ENCODE measurements around the gene PAQR9. TPM values are rescaled to one million over a fixed set of nuclear protein-coding genes. Genes with fewer than 3 reads are reported as not detected.

PAQR9 gene
- total and polyA plus RNA-seq, 2 of the 13 experiments (the other 11 are each of a cell fraction or from before 2014, with no cell fraction given), result 3.7 to 10.3 TPM

DNA sequence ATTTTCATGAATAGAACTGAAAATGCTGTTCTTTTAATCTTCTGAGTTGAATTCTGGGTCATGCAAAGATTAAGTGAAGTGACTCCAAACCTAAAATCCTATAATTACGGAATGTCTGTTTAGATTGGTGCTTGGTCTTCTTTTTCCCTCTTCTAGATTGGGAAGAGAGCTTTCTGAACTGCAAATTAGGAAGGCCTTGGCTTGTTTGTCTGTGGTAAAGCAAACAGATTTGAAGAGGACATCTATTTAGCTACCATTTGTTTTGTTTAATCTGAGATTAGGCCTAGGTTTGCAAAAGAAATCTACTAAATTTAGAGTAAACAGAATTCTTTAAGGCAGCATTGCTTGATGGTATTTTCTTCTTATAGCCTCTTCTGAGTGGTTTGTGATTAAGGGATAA lies 23.5 kb downstream of the PAQR9 start (continued):
- TF ChIP-seq, protein P1, sequence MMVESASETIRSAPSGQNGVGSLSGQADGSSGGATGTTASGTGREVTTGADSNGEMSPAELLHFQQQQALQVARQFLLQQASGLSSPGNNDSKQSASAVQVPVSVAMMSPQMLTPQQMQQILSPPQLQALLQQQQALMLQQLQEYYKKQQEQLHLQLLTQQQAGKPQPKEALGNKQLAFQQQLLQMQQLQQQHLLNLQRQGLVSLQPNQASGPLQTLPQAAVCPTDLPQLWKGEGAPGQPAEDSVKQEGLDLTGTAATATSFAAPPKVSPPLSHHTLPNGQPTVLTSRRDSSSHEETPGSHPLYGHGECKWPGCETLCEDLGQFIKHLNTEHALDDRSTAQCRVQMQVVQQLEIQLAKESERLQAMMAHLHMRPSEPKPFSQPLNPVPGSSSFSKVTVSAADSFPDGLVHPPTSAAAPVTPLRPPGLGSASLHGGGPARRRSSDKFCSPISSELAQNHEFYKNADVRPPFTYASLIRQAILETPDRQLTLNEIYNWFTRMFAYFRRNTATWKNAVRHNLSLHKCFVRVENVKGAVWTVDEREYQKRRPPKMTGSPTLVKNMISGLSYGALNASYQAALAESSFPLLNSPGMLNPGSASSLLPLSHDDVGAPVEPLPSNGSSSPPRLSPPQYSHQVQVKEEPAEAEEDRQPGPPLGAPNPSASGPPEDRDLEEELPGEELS (CRISPR knock-in tag; IDR thresholded peaks at IDR 0.05), result peak; percentile 93
- TF ChIP-seq, protein P2, sequence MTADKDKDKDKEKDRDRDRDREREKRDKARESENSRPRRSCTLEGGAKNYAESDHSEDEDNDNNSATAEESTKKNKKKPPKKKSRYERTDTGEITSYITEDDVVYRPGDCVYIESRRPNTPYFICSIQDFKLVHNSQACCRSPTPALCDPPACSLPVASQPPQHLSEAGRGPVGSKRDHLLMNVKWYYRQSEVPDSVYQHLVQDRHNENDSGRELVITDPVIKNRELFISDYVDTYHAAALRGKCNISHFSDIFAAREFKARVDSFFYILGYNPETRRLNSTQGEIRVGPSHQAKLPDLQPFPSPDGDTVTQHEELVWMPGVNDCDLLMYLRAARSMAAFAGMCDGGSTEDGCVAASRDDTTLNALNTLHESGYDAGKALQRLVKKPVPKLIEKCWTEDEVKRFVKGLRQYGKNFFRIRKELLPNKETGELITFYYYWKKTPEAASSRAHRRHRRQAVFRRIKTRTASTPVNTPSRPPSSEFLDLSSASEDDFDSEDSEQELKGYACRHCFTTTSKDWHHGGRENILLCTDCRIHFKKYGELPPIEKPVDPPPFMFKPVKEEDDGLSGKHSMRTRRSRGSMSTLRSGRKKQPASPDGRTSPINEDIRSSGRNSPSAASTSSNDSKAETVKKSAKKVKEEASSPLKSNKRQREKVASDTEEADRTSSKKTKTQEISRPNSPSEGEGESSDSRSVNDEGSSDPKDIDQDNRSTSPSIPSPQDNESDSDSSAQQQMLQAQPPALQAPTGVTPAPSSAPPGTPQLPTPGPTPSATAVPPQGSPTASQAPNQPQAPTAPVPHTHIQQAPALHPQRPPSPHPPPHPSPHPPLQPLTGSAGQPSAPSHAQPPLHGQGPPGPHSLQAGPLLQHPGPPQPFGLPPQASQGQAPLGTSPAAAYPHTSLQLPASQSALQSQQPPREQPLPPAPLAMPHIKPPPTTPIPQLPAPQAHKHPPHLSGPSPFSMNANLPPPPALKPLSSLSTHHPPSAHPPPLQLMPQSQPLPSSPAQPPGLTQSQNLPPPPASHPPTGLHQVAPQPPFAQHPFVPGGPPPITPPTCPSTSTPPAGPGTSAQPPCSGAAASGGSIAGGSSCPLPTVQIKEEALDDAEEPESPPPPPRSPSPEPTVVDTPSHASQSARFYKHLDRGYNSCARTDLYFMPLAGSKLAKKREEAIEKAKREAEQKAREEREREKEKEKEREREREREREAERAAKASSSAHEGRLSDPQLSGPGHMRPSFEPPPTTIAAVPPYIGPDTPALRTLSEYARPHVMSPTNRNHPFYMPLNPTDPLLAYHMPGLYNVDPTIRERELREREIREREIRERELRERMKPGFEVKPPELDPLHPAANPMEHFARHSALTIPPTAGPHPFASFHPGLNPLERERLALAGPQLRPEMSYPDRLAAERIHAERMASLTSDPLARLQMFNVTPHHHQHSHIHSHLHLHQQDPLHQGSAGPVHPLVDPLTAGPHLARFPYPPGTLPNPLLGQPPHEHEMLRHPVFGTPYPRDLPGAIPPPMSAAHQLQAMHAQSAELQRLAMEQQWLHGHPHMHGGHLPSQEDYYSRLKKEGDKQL (CRISPR knock-in tag; IDR thresholded peaks at IDR 0.05; ENCODE audit: low read depth), result peak; percentile 95
- TF ChIP-seq HNRNPUL1 (IDR thresholded peaks at IDR 0.05; ENCODE audit: low read depth, low read length), result no peak
- TF ChIP-seq, protein P3, sequence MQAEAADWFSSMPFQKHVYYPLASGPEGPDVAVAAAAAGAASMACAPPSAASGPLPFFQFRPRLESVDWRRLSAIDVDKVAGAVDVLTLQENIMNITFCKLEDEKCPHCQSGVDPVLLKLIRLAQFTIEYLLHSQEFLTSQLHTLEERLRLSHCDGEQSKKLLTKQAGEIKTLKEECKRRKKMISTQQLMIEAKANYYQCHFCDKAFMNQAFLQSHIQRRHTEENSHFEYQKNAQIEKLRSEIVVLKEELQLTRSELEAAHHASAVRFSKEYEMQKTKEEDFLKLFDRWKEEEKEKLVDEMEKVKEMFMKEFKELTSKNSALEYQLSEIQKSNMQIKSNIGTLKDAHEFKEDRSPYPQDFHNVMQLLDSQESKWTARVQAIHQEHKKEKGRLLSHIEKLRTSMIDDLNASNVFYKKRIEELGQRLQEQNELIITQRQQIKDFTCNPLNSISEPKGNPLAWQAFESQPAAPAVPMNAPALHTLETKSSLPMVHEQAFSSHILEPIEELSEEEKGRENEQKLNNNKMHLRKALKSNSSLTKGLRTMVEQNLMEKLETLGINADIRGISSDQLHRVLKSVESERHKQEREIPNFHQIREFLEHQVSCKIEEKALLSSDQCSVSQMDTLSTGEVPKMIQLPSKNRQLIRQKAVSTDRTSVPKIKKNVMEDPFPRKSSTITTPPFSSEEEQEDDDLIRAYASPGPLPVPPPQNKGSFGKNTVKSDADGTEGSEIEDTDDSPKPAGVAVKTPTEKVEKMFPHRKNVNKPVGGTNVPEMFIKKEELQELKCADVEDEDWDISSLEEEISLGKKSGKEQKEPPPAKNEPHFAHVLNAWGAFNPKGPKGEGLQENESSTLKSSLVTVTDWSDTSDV (CRISPR knock-in tag; IDR thresholded peaks at IDR 0.05), result no peak
- TF ChIP-seq PHF21A (CRISPR knock-in tag; IDR thresholded peaks at IDR 0.05), result peak; percentile 17; the same call in 1 of the 2 replicates
- peak; percentile 76 for TF ChIP-seq HMG20B (CRISPR knock-in tag; conservative IDR thresholded peaks at IDR 0.05)
- TF ChIP-seq ESRRA (CRISPR knock-in tag; IDR thresholded peaks at IDR 0.05; ENCODE audit: low read depth), result peak; percentile 22; the same call in 1 of the 2 replicates
- TF ChIP-seq NONO (IDR thresholded peaks at IDR 0.05), result no peak
- TF ChIP-seq NONO (CRISPR knock-in tag; conservative IDR thresholded peaks at IDR 0.05), result 0 out of 2 replicates have a peak, but pooled peaks have one; percentile 33
- peak; percentile 68; the same call in 1 of the 2 replicates for TF ChIP-seq NKX3-1 (CRISPR knock-in tag; IDR thresholded peaks at IDR 0.05)
- peak; percentile 99 for TF ChIP-seq ISL2 (CRISPR knock-in tag; IDR thresholded peaks at IDR 0.05)
- 0 out of 2 replicates have a peak, but pooled peaks have one; percentile 10 for TF ChIP-seq ATF1 (CRISPR knock-in tag; IDR thresholded peaks at IDR 0.05)
- TF ChIP-seq FOXA1 (IDR thresholded peaks at IDR 0.05), result no peak
- peak; percentile 80 for TF ChIP-seq FOXA1 (CRISPR knock-in tag; IDR thresholded peaks at IDR 0.05)
- TF ChIP-seq SAP130 (CRISPR knock-in tag; IDR thresholded peaks at IDR 0.05; ENCODE audit: low read depth), result peak; percentile 46
- TF ChIP-seq TOPORS (CRISPR knock-in tag; IDR thresholded peaks at IDR 0.05), result no peak
- TF ChIP-seq THAP11 (CRISPR knock-in tag; IDR thresholded peaks at IDR 0.05), result 0 out of 2 replicates have a peak, but pooled peaks have one; percentile 28
- 0 out of 2 replicates have a peak, but pooled peaks have one; percentile 39 for TF ChIP-seq ZNF614 (CRISPR knock-in tag; IDR thresholded peaks at IDR 0.05; ENCODE audit: borderline replicate concordance)
- TF ChIP-seq HMG20A (CRISPR knock-in tag; IDR thresholded peaks at IDR 0.05; ENCODE audit: borderline replicate concordance), result peak; percentile 84; the same call in 1 of the 2 replicates
- peak; percentile 89 for TF ChIP-seq GATAD2A (CRISPR knock-in tag; IDR thresholded peaks at IDR 0.05)
- TF ChIP-seq, protein P4, sequence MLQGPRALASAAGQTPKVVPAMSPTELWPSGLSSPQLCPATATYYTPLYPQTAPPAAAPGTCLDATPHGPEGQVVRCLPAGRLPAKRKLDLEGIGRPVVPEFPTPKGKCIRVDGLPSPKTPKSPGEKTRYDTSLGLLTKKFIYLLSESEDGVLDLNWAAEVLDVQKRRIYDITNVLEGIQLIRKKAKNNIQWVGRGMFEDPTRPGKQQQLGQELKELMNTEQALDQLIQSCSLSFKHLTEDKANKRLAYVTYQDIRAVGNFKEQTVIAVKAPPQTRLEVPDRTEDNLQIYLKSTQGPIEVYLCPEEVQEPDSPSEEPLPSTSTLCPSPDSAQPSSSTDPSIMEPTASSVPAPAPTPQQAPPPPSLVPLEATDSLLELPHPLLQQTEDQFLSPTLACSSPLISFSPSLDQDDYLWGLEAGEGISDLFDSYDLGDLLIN (CRISPR knock-in tag; IDR thresholded peaks at IDR 0.05; ENCODE audit: borderline replicate concordance), result no peak
